ENCODE results near the gene CST7.

Gene CST7, protein sequence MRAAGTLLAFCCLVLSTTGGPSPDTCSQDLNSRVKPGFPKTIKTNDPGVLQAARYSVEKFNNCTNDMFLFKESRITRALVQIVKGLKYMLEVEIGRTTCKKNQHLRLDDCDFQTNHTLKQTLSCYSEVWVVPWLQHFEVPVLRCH

DNA sequence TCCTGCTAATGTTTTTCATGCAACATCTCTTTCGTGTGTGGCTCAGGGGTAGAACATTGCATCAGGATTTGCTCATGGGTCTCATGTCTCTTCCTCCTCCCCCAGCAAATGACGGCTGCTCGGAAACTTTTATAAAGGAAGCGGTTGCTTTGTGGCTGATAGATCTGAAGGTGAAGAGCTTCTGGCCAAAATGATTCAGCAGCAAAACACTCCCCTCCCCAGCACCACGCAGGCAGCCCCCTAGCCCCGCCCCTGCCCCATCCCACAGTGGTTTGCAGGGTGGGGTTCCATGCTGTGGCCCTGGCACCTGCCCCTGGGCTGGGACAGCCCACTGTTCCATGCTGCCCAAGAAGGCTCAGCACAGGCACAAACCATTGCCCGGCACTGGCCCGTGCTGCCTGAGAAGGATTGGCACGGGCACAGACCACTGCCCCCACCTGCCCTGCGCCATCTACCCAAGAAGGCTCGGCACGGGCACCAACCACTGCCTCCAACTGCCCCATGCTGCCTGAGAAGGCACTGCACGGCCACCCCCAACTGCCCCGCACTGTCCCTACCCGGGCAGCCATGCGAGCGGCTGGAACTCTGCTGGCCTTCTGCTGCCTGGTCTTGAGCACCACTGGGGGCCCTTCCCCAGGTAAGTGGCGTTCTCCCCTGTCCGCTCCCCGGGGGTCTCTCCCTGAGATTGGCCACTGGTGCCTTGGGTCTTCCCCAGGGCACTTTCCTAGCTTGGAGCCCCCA, at the start of gene CST7:
TSS of gene CST7 (plus strand) at position 331 of the 741 bp plus-strand sequence. CDS start at position 568, 237 bp downstream.
- Histone ChIP-seq H3K4me1 (ENCODE audit: control insufficient read depth in 2 of 2, insufficient read depth in 2 of 2, low read length in 2 of 2) (no peaks in the 10 kb centered on the region), H3K4me3 (ENCODE audit: low read length in 2 of 2) (peak within 1 kb of the TSS; percentile 50 to 56), H3K9me3 (ENCODE audit: control insufficient read depth in 2 of 2, low read length in 2 of 2) (no peaks in the 10 kb centered on the region), H3K36me3 (ENCODE audit: control insufficient read depth in 2 of 2, insufficient read depth in 2 of 2, low read length in 2 of 2) (no peaks in the 10 kb centered on the region), H3K27ac (ENCODE audit: low read depth in 2 of 2, low read length in 2 of 2) (peak within 1 kb of the TSS; percentile 58 to 61), H3K27me3 (ENCODE audit: control insufficient read depth in 2 of 2, insufficient read depth in 2 of 2, low read length in 2 of 2) (no peaks in the 10 kb centered on the region), H3K9ac (ENCODE audit: low read depth in 1 of 2, low read length in 2 of 2) (peak within 1 kb of the TSS; percentile 32 to 38)

DNA sequence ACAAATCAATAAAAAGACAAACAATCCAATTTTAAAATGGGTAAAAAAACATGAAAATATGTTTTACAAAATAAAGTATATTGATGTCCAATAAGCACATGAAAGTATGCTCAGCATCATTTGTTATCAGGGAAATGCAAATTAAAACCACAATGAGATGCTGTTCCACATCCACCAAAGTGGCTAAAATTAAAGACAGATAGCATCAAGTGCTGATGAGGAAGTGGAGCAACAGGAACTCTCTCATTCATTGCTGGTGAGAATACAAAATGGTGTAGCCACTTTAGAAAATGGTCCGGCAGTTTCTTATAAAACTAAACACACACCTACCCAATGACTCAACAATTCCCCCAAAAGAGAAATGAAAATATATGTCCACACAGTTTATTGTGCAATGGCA, 42.3 kb upstream of the CST7 start:
- Histone ChIP-seq H3K9me3 (ENCODE audit: control insufficient read depth in 2 of 2, low read length in 2 of 2) (peaks cover 0 to 3% of the 10 kb centered on the region in 2 donors), H3K27me3 (ENCODE audit: control insufficient read depth in 2 of 2, insufficient read depth in 2 of 2, low read length in 2 of 2) (no peaks in the 10 kb centered on the region), H3K4me1 (ENCODE audit: control insufficient read depth in 2 of 2, insufficient read depth in 2 of 2, low read length in 2 of 2) (no peaks in the 10 kb centered on the region), H3K36me3 (ENCODE audit: control insufficient read depth in 2 of 2, insufficient read depth in 2 of 2, low read length in 2 of 2) (no peaks in the 10 kb centered on the region), H3K9ac (ENCODE audit: low read depth in 1 of 2, low read length in 2 of 2) (no peak overlapping the region), H3K27ac (ENCODE audit: low read depth in 2 of 2, low read length in 2 of 2) (no peak overlapping the region), H3K4me3 (ENCODE audit: low read length in 2 of 2) (no peak overlapping the region)

DNA sequence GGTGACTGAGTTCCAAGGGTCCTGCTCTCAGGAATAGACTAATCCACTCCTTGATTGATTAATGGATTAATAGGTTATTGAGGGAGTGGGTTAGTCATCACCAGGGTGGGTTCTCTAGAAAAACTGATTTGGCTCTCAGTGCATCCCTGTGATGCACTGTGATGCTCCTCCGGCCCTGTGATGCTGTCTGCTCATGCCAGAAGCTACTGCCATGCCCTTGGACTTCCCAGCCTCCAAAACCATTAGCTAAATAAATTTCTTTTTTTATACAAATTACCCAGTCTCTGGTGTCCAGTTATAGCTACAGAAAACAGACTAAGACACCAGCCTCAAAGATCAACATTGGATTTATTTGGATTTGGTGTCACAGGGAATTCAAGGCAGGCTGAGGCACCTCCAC, 40.4 kb upstream of the CST7 start:
- Histone ChIP-seq H3K27me3 (ENCODE audit: control insufficient read depth in 2 of 2, insufficient read depth in 2 of 2, low read length in 2 of 2) (no peaks in the 10 kb centered on the region), H3K9me3 (ENCODE audit: control insufficient read depth in 2 of 2, low read length in 2 of 2) (peaks cover 0 to 3% of the 10 kb centered on the region in 2 donors), H3K27ac (ENCODE audit: low read depth in 2 of 2, low read length in 2 of 2) (no peak overlapping the region), H3K4me1 (ENCODE audit: control insufficient read depth in 2 of 2, insufficient read depth in 2 of 2, low read length in 2 of 2) (no peaks in the 10 kb centered on the region), H3K36me3 (ENCODE audit: control insufficient read depth in 2 of 2, insufficient read depth in 2 of 2, low read length in 2 of 2) (no peaks in the 10 kb centered on the region), H3K9ac (ENCODE audit: low read depth in 1 of 2, low read length in 2 of 2) (no peak overlapping the region), H3K4me3 (ENCODE audit: low read length in 2 of 2) (no peak overlapping the region)

DNA sequence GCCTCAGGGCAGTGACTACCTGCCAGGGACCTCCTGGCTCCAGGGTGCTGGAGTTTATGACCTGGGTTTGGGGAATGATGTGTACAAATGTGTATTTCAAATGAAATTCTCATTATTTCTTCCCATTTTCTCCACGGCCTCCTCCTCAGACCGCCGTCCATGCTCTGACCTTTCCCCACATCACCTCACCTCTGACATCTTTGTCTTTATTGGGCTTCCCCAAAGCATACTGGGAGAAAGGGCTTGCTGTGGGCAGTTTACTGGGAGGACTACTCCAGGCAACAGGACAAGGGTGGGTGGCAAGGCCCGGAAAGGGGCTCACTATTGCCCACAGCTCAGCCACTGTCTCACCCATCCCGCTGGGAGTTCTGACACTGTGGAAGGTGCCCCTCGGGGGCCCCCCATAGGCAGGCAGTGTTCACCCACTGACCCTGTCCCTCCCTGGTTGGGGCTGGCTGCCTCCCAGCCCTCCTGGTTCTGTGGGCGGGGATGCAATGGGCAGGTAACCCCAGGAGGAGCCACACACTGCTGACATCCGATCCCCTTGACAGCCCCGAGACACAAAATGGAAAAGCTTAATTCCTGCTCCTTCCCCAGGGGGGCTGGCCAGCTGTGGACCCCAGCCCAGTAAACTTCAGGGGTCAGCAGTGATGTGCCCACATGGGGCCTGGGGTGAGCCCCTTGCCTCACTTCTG, 39.8 kb upstream of the CST7 start:
- Histone ChIP-seq H3K4me3 (ENCODE audit: low read length in 2 of 2) (no peak overlapping the region), H3K27ac (ENCODE audit: low read depth in 2 of 2, low read length in 2 of 2) (no peak overlapping the region), H3K9ac (ENCODE audit: low read depth in 1 of 2, low read length in 2 of 2) (no peak overlapping the region), H3K36me3 (ENCODE audit: control insufficient read depth in 2 of 2, insufficient read depth in 2 of 2, low read length in 2 of 2) (no peaks in the 10 kb centered on the region), H3K27me3 (ENCODE audit: control insufficient read depth in 2 of 2, insufficient read depth in 2 of 2, low read length in 2 of 2) (no peaks in the 10 kb centered on the region), H3K4me1 (ENCODE audit: control insufficient read depth in 2 of 2, insufficient read depth in 2 of 2, low read length in 2 of 2) (no peaks in the 10 kb centered on the region), H3K9me3 (ENCODE audit: control insufficient read depth in 2 of 2, low read length in 2 of 2) (peaks cover 0 to 3% of the 10 kb centered on the region in 2 donors)

DNA sequence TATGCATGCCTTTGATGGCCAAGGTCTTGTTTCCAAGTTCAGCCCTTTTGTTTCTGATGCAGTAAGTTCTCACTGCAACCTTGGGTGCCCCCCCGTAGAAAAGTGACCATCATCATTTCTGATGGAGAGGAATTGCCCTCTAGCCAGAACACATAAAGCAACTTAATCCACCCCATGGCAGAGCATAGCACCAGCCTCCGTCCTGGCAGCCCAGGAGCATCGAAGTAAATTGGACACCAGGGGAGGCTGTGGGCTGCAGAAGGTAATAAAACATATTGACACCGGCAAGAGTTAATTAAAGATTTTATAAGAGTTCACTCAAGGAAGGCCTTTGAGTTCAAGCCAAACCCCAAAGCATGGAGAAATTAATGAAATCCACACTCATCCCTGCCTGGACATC, 39.2 kb upstream of the CST7 start:
- H3K9ac ChIP-seq (ENCODE audit: low read depth in 1 of 2, low read length in 2 of 2), result no peak overlapping the region
- no peak overlapping the region for H3K4me3 ChIP-seq (ENCODE audit: low read length in 2 of 2)
- no peaks in the 10 kb centered on the region for H3K36me3 ChIP-seq (ENCODE audit: control insufficient read depth in 2 of 2, insufficient read depth in 2 of 2, low read length in 2 of 2)
- H3K4me1 ChIP-seq (ENCODE audit: control insufficient read depth in 2 of 2, insufficient read depth in 2 of 2, low read length in 2 of 2), result no peaks in the 10 kb centered on the region
- peaks cover 0 to 3% of the 10 kb centered on the region in 2 donors for H3K9me3 ChIP-seq (ENCODE audit: control insufficient read depth in 2 of 2, low read length in 2 of 2)
- H3K27ac ChIP-seq (ENCODE audit: low read depth in 2 of 2, low read length in 2 of 2), result no peak overlapping the region
- H3K27me3 ChIP-seq (ENCODE audit: control insufficient read depth in 2 of 2, insufficient read depth in 2 of 2, low read length in 2 of 2), result no peaks in the 10 kb centered on the region

DNA sequence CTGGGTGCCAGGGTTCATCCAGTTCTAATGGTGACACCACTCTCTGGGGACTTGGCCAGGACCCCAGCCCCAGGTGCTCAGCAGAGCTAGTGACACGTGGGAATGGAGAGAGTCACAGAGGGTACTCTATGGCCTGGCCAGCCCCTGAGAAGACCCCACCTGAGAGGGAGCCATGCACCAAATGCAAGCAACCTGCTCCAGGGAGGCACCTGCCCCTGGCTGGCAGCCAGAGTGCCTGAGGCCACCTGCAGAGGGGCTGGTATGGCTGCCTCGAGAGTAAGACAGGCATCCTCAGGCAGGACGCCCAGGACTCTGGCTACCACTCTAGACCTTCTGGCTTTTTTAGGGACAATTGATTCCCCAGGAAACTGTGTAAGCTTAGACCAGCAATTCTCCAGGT, 38.6 kb upstream of the CST7 start:
- Histone ChIP-seq H3K27me3 (ENCODE audit: control insufficient read depth in 2 of 2, insufficient read depth in 2 of 2, low read length in 2 of 2) (no peaks in the 10 kb centered on the region), H3K4me3 (ENCODE audit: low read length in 2 of 2) (no peak overlapping the region), H3K4me1 (ENCODE audit: control insufficient read depth in 2 of 2, insufficient read depth in 2 of 2, low read length in 2 of 2) (no peaks in the 10 kb centered on the region), H3K36me3 (ENCODE audit: control insufficient read depth in 2 of 2, insufficient read depth in 2 of 2, low read length in 2 of 2) (no peaks in the 10 kb centered on the region), H3K9me3 (ENCODE audit: control insufficient read depth in 2 of 2, low read length in 2 of 2) (peaks cover 0 to 3% of the 10 kb centered on the region in 2 donors), H3K9ac (ENCODE audit: low read depth in 1 of 2, low read length in 2 of 2) (no peak overlapping the region), H3K27ac (ENCODE audit: low read depth in 2 of 2, low read length in 2 of 2) (no peak overlapping the region)

DNA sequence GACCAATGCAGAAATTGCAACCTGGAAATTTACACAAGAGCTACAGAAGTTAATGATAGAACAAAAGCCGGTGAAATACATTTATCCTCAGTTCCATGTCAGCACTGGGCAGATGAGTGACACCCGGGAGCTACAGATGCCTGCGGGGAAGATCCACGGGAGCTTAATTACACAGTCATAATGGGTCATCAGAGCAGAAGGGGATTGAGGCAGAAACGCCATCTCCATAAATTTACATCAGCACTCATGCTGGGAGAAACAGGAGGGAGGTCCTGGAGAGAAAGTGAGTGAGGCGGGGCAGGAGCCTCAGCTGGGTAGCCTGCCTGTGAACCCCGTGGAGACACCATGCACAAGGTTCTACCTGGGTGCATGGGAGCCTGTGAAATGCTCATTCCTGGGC, 37.6 kb upstream of the CST7 start:
- H3K4me1 ChIP-seq (ENCODE audit: control insufficient read depth in 2 of 2, insufficient read depth in 2 of 2, low read length in 2 of 2), result no peaks in the 10 kb centered on the region
- no peaks in the 10 kb centered on the region for H3K36me3 ChIP-seq (ENCODE audit: control insufficient read depth in 2 of 2, insufficient read depth in 2 of 2, low read length in 2 of 2)
- H3K27ac ChIP-seq (ENCODE audit: low read depth in 2 of 2, low read length in 2 of 2), result no peak overlapping the region
- no peak overlapping the region for H3K9ac ChIP-seq (ENCODE audit: low read depth in 1 of 2, low read length in 2 of 2)
- H3K4me3 ChIP-seq (ENCODE audit: low read length in 2 of 2), result no peak overlapping the region
- peaks cover 0 to 3% of the 10 kb centered on the region in 2 donors for H3K9me3 ChIP-seq (ENCODE audit: control insufficient read depth in 2 of 2, low read length in 2 of 2)
- no peaks in the 10 kb centered on the region for H3K27me3 ChIP-seq (ENCODE audit: control insufficient read depth in 2 of 2, insufficient read depth in 2 of 2, low read length in 2 of 2)

DNA sequence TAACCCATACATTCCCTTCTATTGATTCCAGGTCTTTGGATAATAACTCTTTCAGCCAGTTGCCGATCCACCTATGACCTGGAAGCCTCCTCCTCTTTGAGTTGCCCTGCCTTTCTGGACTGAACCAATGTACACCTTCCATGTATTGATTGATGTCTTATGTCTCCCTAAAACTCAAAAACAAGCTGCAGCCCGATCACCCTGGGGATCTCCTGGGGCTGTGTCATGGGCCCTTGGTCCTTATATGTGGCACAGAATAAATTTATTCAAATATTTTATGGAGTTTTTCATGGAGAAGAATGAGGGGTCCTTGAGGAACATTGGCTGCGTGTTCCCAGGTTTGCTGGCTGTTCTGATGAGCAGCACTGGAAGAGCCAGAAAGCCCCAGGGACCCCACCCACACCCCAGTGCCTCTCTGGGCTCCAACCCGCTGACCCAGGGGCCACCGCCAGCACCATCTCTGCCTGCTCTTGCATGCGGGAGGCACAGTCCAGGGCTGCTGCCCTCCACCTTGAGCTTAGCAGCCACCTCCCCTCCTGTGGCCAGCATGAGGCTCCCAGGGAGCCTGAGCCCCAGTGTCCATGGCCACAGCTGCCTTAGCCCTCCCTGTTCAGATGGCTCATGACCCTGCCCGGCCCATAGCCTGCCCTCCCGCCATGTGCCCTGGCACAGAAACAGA, 36.5 kb upstream of the CST7 start:
- no peak overlapping the region for H3K9ac ChIP-seq (ENCODE audit: low read depth in 1 of 2, low read length in 2 of 2)
- no peaks in the 10 kb centered on the region for H3K4me1 ChIP-seq (ENCODE audit: control insufficient read depth in 2 of 2, insufficient read depth in 2 of 2, low read length in 2 of 2)
- no peak overlapping the region for H3K4me3 ChIP-seq (ENCODE audit: low read length in 2 of 2)
- no peaks in the 10 kb centered on the region for H3K9me3 ChIP-seq (ENCODE audit: control insufficient read depth in 2 of 2, low read length in 2 of 2)
- H3K27ac ChIP-seq (ENCODE audit: low read depth in 2 of 2, low read length in 2 of 2), result no peak overlapping the region
- H3K36me3 ChIP-seq (ENCODE audit: control insufficient read depth in 2 of 2, insufficient read depth in 2 of 2, low read length in 2 of 2), result no peaks in the 10 kb centered on the region
- no peaks in the 10 kb centered on the region for H3K27me3 ChIP-seq (ENCODE audit: control insufficient read depth in 2 of 2, insufficient read depth in 2 of 2, low read length in 2 of 2)

DNA sequence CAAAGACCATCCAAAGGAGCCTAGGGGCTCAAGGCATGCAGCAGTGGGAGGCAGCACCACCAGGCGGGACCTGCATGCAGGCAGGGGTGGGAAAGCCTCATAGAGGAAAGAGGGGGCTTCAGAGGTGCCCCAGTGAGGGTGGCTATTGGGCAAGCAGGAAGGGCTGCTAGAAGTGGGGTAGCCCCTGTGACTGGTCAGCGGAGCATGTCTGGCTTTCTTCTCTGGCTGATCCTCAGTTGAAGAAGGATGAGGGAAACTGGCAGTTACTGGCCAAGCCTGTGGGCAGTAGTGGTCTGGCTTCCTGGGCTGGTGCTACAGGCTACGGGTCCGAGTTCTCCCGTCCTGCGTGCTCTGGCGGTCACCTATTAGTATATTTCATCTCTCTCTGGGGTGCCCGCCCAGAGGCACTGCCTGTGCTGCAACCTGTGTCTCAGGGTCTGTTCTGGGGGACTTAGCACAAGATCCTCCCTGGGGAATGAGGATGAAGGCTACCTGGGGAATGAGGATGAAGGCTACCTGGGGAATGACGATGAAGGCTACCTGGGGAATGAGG, 35.9 kb upstream of the CST7 start:
- Histone ChIP-seq H3K4me1 (ENCODE audit: control insufficient read depth in 2 of 2, insufficient read depth in 2 of 2, low read length in 2 of 2) (no peaks in the 10 kb centered on the region), H3K9ac (ENCODE audit: low read depth in 1 of 2, low read length in 2 of 2) (no peak overlapping the region), H3K27ac (ENCODE audit: low read depth in 2 of 2, low read length in 2 of 2) (no peak overlapping the region), H3K9me3 (ENCODE audit: control insufficient read depth in 2 of 2, low read length in 2 of 2) (no peaks in the 10 kb centered on the region), H3K27me3 (ENCODE audit: control insufficient read depth in 2 of 2, insufficient read depth in 2 of 2, low read length in 2 of 2) (no peaks in the 10 kb centered on the region), H3K36me3 (ENCODE audit: control insufficient read depth in 2 of 2, insufficient read depth in 2 of 2, low read length in 2 of 2) (no peaks in the 10 kb centered on the region), H3K4me3 (ENCODE audit: low read length in 2 of 2) (no peak overlapping the region)
